Measurements from ENCODE around the gene IPO11.
"Not testable (repeated sequence)": the region's sequence is repeated elsewhere in the genome, so short reads cannot be mapped to it uniquely, and the experiment has no call there.

IPO11 gene

GRCh38 chr5:62600560-62601252 lies 188.1 kb downstream of the IPO11 start:
- no peak for DNase-seq (ENCODE audit: low spot score)

GRCh38 chr5:62603934-62604333 lies 191.4 kb downstream of the IPO11 start:
- no peak for DNase-seq (ENCODE audit: low spot score)

GRCh38 chr5:62605638-62606037 lies 193.1 kb downstream of the IPO11 start:
- no peak for DNase-seq (ENCODE audit: low spot score)

GRCh38 chr5:62606878-62607277 lies 194.3 kb downstream of the IPO11 start:
- no peak for DNase-seq (ENCODE audit: low spot score)

GRCh38 chr5:62607615-62608014 lies 195.1 kb downstream of the IPO11 start:
- no peak for DNase-seq (ENCODE audit: low spot score)

GRCh38 chr5:62608529-62609511 lies 196.3 kb downstream of the IPO11 start:
- no peak for DNase-seq (ENCODE audit: low spot score)

GRCh38 chr5:62614355-62614754 lies 201.8 kb downstream of the IPO11 start:
- DNase-seq (ENCODE audit: low spot score) = no peak

- DNase-seq (ENCODE audit: low spot score) = no peak
Observed at GRCh38 chr5:62616615-62617277, 204.2 kb downstream of the IPO11 start.

- DNase-seq (ENCODE audit: low spot score) = no peak
Observed at GRCh38 chr5:62617943-62618342, 205.4 kb downstream of the IPO11 start.

- DNase-seq (ENCODE audit: low spot score) = no peak
Observed at GRCh38 chr5:62620761-62621160, 208.2 kb downstream of the IPO11 start.

- no peak for DNase-seq (ENCODE audit: low spot score)
Observed at GRCh38 chr5:62621280-62621679, 208.7 kb downstream of the IPO11 start.

- DNase-seq (ENCODE audit: low spot score) = no peak
Observed at GRCh38 chr5:62623271-62623670, 210.7 kb downstream of the IPO11 start.

GRCh38 chr5:62624436-62624835 lies 211.9 kb downstream of the IPO11 start:
- not testable (repeated sequence) for DNase-seq (ENCODE audit: low spot score)

- no peak for DNase-seq (ENCODE audit: low spot score)
Observed at GRCh38 chr5:62626534-62626933, 214.0 kb downstream of the IPO11 start.

- DNase-seq (ENCODE audit: low spot score) = no peak
Observed at GRCh38 chr5:62627121-62627520, 214.6 kb downstream of the IPO11 start.

- DNase-seq (ENCODE audit: low spot score) = no peak
Observed at GRCh38 chr5:62627901-62628300, 215.3 kb downstream of the IPO11 start.

GRCh38 chr5:62631909-62632580 lies 219.5 kb downstream of the IPO11 start:
- no peak for DNase-seq (ENCODE audit: low spot score)

GRCh38 chr5:62633243-62633642 lies 220.7 kb downstream of the IPO11 start:
- no peak for DNase-seq (ENCODE audit: low spot score)

- no peak for DNase-seq (ENCODE audit: low spot score)
Observed at GRCh38 chr5:62640446-62640845, 227.9 kb downstream of the IPO11 start.

GRCh38 chr5:62642468-62642867 lies 229.9 kb downstream of the IPO11 start:
- no peak for DNase-seq (ENCODE audit: low spot score)

- DNase-seq (ENCODE audit: low spot score) = no peak
Observed at GRCh38 chr5:62643556-62644451, 231.2 kb downstream of the IPO11 start.

Data from RKO (cell line).